GM19328 (cell line): ENCODE measurements around the gene DDX39B.
"Not testable (repeated sequence)": the region's sequence is repeated elsewhere in the genome, so short reads cannot be mapped to it uniquely, and the experiment has no call there.

ENCODE experiments used
- ATAC-seq: cut with Tn5 transposase; IDR thresholded peaks from one replicate; pipeline ENCODE4 v1.9.1; 2021; ENCODE audit warnings: mild to moderate bottlenecking, moderate library complexity; ENCODE audit not compliant: unreplicated experiment

DDX39B gene

GRCh38 chr6:31541658-31542521 is at the start of gene DDX39B:
Gene DDX39B, minus strand, starts transcription at chr6:31542003. Its CDS starts 1,471 bp downstream, at chr6:31540532.
- ATAC-seq: peak; percentile 72

GRCh38 chr6:31590691-31591090 is 48.9 kb upstream of the DDX39B start:
- not testable (repeated sequence) for ATAC-seq

- no peak for ATAC-seq
These were observed 47.3 kb upstream of the DDX39B start for GRCh38 chr6:31588871-31589650.

GRCh38 chr6:31587791-31588777 is 46.3 kb upstream of the DDX39B start:
- ATAC-seq: no peak

GRCh38 chr6:31586599-31587281 is 44.9 kb upstream of the DDX39B start:
- no peak for ATAC-seq

- no peak for ATAC-seq
These were observed 44.2 kb upstream of the DDX39B start, which contains the start of gene LST1 for GRCh38 chr6:31586008-31586407. Gene LST1, plus strand, starts transcription at chr6:31586277. Its CDS starts 1,023 bp downstream, at chr6:31587300.

GRCh38 chr6:31585491-31585890 is 43.7 kb upstream of the DDX39B start:
- no peak for ATAC-seq

- ATAC-seq: no peak
These were observed 40.4 kb upstream of the DDX39B start, which contains the start of gene LTB for GRCh38 chr6:31582230-31582643. Gene LTB, minus strand, starts transcription at chr6:31582424. Its CDS starts 7 bp downstream, at chr6:31582417.

- ATAC-seq: no peak
These were observed 39.8 kb upstream of the DDX39B start for GRCh38 chr6:31581434-31582229.

- ATAC-seq: peak; percentile 42
These were observed 39.1 kb upstream of the DDX39B start for GRCh38 chr6:31580807-31581433.

GRCh38 chr6:31580438-31580740 is 38.6 kb upstream of the DDX39B start:
- no peak for ATAC-seq

GRCh38 chr6:31579546-31580437 is 38.0 kb upstream of the DDX39B start:
- ATAC-seq: no peak

GRCh38 chr6:31579119-31579505 is 37.3 kb upstream of the DDX39B start:
- no peak for ATAC-seq

- no peak for ATAC-seq
These were observed 36.6 kb upstream of the DDX39B start for GRCh38 chr6:31578184-31579118.

- no peak for ATAC-seq
These were observed 35.8 kb upstream of the DDX39B start for GRCh38 chr6:31577579-31577966.

GRCh38 chr6:31576897-31577578 is 35.2 kb upstream of the DDX39B start:
- ATAC-seq: no peak
